HG02571 (cell line): ENCODE results near the gene PIWIL1.

ENCODE experiments used
- ATAC-seq: cut with Tn5 transposase; IDR thresholded peaks from one replicate; pipeline ENCODE4 v1.9.1; 2021; ENCODE audit warnings: mild to moderate bottlenecking, moderate library complexity; ENCODE audit not compliant: unreplicated experiment

PIWIL1 gene

GRCh38 chr12:130337488-130338303, at the start of gene PIWIL1:
Gene PIWIL1 (plus strand): TSS chr12:130337887. CDS start chr12:130342592, 4,705 bp downstream.
- no peak for ATAC-seq

- no peak for ATAC-seq
Observed at GRCh38 chr12:130288206-130288605, 49.5 kb upstream of the PIWIL1 start.

- ATAC-seq, result no peak
Observed at GRCh38 chr12:130288691-130289090, 49.0 kb upstream of the PIWIL1 start.

GRCh38 chr12:130290114-130290513, 47.6 kb upstream of the PIWIL1 start:
- ATAC-seq, result no peak

GRCh38 chr12:130298322-130299021, 39.2 kb upstream of the PIWIL1 start:
- no peak for ATAC-seq

GRCh38 chr12:130299574-130299973, 38.1 kb upstream of the PIWIL1 start:
- no peak for ATAC-seq

GRCh38 chr12:130300090-130300489, 37.6 kb upstream of the PIWIL1 start:
- ATAC-seq, result no peak

- no peak for ATAC-seq
Observed at GRCh38 chr12:130300737-130301535, 36.8 kb upstream of the PIWIL1 start.

GRCh38 chr12:130301559-130301958, 36.1 kb upstream of the PIWIL1 start:
- ATAC-seq, result no peak

- ATAC-seq, result no peak
Observed at GRCh38 chr12:130303781-130304180, 33.9 kb upstream of the PIWIL1 start.

GRCh38 chr12:130307859-130308258, 29.8 kb upstream of the PIWIL1 start:
- no peak for ATAC-seq

- no peak for ATAC-seq
Observed at GRCh38 chr12:130308393-130308792, 29.3 kb upstream of the PIWIL1 start.

- no peak for ATAC-seq
Observed at GRCh38 chr12:130316251-130316650, 21.4 kb upstream of the PIWIL1 start.

- ATAC-seq, result no peak
Observed at GRCh38 chr12:130320536-130320935, 17.2 kb upstream of the PIWIL1 start.

- ATAC-seq, result no peak
Observed at GRCh38 chr12:130322263-130322662, 15.4 kb upstream of the PIWIL1 start.

- ATAC-seq, result no peak
Observed at GRCh38 chr12:130330685-130331084, 7.0 kb upstream of the PIWIL1 start.

- no peak for ATAC-seq
Observed at GRCh38 chr12:130331146-130331545, 6.5 kb upstream of the PIWIL1 start.

- no peak for ATAC-seq
Observed at GRCh38 chr12:130333341-130333740, 4.3 kb upstream of the PIWIL1 start.

GRCh38 chr12:130334399-130334798, 3.3 kb upstream of the PIWIL1 start:
- ATAC-seq, result no peak

- ATAC-seq, result no peak
Observed at GRCh38 chr12:130334937-130335336, 2.8 kb upstream of the PIWIL1 start.
